ENCODE results near the gene DNAH10.

DNAH10 gene

DNA sequence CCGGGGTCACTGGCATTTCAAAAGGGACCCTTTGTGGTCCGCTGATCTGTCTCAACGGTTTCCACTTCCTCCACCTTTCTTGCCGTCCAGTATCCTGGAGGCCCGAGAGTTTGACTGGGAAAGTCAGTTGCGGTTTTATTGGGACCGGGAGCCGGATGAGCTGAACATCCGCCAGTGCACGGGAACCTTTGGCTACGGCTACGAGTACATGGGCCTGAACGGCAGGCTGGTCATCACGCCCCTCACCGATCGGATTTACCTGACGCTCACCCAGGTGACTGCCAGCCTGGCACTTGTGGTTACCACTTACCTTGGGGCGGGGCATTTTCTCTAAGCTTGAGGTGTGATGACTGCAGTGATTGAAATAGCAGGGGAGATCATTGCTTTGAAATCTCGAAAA lies 83.8 kb downstream of the DNAH10 start:
- no peak for DNase-seq (ENCODE audit: low spot score)

GRCh38 chr12:123846340-123846739 lies 84.2 kb downstream of the DNAH10 start:
- DNase-seq (ENCODE audit: low spot score), result no peak

- no peak for DNase-seq (ENCODE audit: low spot score)
Measured at GRCh38 chr12:123847019-123847418, 84.9 kb downstream of the DNAH10 start.

GRCh38 chr12:123847876-123848275 lies 85.8 kb downstream of the DNAH10 start:
- no peak for DNase-seq (ENCODE audit: low spot score)

GRCh38 chr12:123849517-123849916 lies 87.4 kb downstream of the DNAH10 start:
- DNase-seq (ENCODE audit: low spot score), result no peak

DNA sequence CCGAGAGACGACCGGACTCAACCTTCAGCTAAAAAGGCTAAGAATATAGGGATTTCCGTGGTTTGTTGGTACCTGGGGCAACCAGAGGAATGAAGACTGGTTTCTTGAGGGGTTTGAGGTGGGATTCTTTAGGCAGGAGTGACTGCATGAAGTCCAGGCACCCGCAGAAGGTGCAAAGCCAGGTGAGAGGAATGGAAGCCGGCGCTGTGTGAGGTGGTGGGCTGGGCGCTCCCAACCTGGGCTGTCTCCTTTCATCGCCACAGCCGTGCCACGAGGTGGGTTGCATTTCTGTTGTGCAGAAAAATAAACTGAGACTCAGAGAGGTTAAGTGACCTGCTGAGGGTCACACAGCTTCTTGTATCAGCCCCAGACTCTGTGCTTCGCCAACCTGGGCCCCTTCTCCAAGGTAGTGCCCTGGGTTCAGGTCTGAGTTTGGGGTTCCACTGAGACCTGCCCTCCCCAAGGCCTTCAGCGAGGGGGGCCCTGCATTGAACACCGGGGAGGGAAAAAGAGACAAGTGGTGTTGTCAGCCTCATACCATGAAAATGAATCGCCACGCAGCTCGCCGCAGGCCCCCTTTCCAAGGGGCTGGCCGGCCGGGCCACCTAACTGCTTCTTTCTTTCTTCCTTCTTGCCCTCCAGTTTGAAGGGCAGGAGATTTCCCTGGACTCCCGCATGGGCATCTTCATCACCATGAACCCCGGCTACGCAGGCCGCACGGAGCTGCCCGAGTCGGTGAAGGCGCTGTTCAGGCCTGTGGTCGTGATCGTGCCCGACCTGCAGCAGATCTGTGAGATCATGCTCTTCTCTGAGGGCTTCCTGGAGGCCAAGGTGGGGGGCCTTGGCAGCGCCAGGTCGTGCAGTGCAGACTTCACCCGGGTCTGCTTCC lies 88.4 kb downstream of the DNAH10 start:
- no peak for DNase-seq (ENCODE audit: low spot score)

DNA sequence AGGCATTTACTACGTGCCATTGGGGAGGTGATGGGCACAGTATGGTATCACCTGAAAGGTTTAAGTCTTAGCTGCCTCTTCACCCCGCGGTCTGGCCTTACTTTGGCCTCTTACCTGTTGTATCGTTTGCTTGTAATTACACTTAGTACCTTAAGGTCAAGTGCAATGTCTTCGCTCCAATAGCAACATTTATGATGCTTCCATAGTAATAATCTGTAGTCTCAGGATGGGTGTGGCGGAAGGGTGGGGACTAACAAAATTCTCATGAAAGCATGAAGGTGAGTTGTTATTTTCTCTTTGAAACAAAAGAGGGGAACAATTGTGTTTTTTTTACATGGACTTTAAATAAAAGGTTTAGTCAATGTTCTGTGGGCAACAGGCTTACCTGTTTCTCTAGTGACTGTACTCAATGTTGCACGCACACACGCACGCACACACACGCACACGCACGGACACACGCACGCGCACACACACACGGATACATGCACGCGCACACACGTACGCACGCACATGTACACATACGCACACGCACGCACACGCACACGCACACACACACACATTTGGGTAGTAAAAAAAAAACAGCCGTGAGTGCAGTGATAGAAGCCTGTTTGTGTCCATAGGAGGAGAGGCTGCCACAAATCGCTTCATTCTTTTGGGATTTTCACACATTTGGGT lies 91.4 kb downstream of the DNAH10 start:
- DNase-seq (ENCODE audit: low spot score), result no peak

DNA sequence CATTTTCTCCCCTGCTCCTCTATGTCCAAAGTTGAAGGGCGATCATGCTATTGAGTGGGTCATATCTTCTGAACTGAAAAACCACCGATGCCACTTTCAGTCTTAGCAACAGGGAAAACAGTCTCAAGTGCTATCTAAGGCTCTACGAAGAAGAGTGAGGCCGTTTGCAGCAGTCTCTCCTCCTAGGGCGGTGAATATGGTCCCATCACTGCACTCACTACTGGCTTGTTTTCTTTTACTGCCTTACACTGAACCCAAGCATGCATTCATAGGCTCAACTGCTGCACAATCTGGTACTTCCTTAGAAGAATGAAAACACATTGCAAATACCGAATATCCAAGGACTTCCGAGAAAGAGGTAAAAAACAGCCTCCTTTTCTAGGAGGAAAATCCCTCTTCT lies 92.1 kb downstream of the DNAH10 start:
- DNase-seq (ENCODE audit: low spot score), result no peak

DNA sequence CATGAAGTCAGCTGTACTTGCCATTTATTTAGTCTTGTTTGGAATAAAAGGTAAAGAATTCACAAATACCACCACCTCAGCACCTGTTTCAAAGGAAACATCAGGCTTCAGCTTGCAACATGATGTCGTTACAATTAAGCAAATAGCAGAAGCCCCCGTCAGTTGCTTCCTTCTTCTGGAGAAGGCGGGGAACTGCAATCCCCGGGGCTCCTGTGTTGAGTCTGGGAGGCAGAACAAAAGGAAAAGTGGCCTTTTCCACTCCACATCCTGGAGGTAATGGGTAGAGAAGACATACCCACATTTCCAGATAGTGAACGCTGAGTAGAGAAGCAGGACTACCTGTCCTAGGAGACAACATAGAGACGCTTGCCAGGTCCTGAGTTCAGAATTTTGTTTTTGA lies 92.8 kb downstream of the DNAH10 start:
- no peak for DNase-seq (ENCODE audit: low spot score)

- DNase-seq (ENCODE audit: low spot score), result no peak
Measured at GRCh38 chr12:123856681-123857080, 94.6 kb downstream of the DNAH10 start.

GRCh38 chr12:123858176-123858575 lies 96.1 kb downstream of the DNAH10 start:
- no peak for DNase-seq (ENCODE audit: low spot score)

GRCh38 chr12:123859035-123859434 lies 96.9 kb downstream of the DNAH10 start:
- no peak for DNase-seq (ENCODE audit: low spot score)

DNA sequence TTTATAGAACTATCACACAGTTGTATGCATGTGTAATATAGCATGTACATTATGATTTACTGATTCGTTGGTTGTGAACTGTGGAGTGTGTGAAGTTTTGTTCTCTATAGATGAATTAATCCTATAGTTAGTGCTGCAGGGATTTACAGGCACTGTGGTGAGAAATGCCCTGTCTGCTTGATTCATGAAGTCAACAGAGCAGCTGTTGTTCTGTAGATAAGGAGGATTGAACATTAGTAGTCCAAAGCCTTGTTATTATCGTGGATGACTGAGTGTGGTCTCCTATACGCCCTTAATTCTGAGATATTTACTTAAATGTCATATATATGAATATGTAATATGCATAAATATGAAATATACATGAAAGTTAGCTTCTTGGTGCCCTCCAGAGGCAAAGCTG lies 98.3 kb downstream of the DNAH10 start:
- no peak for DNase-seq (ENCODE audit: low spot score)

DNA sequence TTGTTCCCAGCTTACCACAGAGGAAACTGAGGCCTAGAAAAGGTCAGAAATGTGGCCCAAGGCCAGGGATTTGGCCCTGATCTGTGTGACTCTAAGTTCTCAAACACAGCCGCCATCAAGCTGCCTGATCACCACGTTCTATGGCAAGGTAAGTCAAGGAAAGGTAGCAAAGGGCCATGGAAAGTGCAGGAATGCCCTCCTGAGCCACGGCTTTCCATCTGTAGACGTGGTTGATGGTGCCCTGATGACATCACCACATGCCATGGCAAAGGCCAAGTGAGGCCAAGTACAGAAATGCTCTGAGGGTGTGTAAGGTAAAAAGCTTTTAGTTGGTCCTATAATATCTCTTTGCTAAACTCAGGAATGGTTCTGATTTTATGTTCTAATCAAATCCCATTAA lies 99.3 kb downstream of the DNAH10 start:
- no peak for DNase-seq (ENCODE audit: low spot score)

DNA sequence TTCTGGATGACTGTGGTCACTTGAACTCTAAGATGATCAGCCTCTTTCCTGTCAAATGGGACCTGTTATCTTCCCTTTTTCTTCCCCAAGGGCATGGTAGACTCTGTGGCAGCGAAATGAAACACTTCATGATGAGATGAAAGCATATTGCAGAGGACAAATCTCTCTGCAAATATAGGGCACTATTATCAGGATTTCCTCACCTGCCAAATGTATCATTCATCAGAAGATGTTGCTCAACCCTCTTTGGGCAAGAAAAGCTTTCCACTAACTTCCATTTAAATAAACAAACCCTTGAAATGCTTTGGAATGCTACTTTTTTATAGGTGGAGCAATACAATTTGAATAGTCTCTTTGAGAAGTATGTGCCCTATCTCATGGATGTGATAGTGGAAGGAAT lies 105.0 kb downstream of the DNAH10 start:
- DNase-seq (ENCODE audit: low spot score), result no peak

DNA sequence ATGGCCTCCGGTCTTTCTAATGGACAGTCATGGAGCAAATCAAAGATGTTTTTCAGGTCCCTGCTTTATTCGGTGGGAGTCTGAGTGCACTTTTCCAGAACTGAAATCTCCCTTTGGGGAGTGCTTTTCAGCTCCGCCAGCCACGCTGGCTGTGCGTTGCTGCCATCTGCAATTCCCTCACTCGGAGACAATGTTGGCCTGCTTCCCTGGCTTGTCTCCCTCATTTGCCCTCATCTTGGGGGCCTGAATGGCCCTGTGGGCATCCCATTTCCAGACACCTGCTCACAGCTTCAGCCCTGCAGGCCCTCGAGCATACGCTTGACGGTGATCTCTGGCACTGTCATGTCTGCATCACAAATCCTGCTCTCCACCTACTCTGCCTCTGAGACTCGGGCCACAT lies 106.7 kb downstream of the DNAH10 start:
- no peak for DNase-seq (ENCODE audit: low spot score)

DNA sequence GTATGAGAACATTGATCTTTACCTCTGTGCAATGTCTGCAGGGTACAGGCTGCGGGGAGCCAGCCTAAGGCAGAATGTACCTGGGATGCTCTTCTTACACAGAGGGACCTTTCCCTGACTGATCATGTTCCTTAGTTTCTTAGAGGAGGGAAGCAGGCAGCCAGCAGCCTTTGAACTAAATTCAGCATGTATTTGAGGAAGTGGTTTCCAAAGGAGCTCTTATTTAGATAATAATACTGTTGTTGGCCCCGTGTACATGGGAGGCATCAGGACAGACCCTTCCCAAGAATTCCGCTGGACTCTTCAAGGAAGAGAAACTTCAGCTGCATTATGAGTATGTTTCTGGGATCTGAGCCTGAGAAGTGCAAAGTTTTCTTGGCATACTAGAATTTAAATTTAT lies 111.7 kb downstream of the DNAH10 start:
- DNase-seq (ENCODE audit: low spot score), result no peak

DNA sequence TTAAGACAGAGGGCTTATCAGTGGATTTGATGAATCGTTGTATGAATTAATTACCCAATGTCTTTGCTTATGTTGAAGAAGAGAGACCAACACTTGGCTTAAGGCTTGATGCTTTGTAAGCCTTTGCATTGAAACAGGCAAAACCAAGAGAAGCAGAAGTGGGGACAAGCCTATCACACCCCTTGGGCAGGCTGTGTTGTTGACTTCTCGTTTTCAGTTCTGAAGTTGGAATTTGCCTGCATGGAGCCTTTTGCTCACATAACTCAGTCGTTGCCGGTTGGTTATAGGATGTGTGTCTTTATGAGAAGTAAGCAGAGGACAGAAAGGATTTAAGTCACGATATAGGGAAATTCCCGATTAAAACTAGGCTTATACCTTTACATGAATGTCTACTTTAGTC lies 115.9 kb downstream of the DNAH10 start:
- no peak for DNase-seq (ENCODE audit: low spot score)

GRCh38 chr12:123879101-123879500 lies 117.0 kb downstream of the DNAH10 start:
- DNase-seq (ENCODE audit: low spot score), result no peak

GRCh38 chr12:123879691-123880090 lies 117.6 kb downstream of the DNAH10 start:
- no peak for DNase-seq (ENCODE audit: low spot score)

- DNase-seq (ENCODE audit: low spot score), result no peak
Measured at GRCh38 chr12:123882161-123882705, 120.1 kb downstream of the DNAH10 start.

DNA sequence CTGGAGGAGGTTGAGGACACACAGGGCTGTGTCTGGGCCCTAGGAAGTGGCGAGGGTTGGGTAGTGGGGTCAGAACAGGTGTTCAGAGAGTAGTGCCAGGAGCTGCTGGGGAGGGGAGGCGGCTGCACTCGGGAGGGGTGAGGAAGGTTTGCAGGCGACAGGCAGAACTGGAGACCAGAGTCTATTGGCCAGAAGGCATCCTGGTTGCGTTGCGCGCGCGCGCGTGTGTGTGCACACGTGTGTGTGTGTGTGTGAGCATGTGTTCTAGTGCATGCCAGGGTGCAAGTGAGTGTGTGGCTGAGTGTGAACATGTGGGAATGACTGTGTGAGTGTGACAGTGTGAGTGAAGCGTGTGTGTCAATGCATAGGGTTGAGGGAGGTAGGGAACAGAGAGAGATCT lies 124.2 kb downstream of the DNAH10 start:
- DNase-seq (ENCODE audit: low spot score), result no peak

- DNase-seq (ENCODE audit: low spot score), result no peak
Measured at GRCh38 chr12:123886931-123887582, 125.0 kb downstream of the DNAH10 start.

All from hepatic stellate cell (primary cell).